Breast epithelium (tissue), 4 donors: ENCODE results near the gene GALNT2. TPM values are rescaled to one million over a fixed set of nuclear protein-coding genes. Genes with fewer than 3 reads are reported as not detected.

Experiments
- DNase-seq, 2 donors: peaks; one replicate each; pipeline ENCODE4 v3.0.0-alpha.2; 2019; ENCODE audit warnings: low spot score in 2 of 2
- H3K27ac ChIP-seq, 2 donors: fragments of 200-600 bp; sonication (generic) in 1 of 2; one replicate each; pipeline ENCODE4 v1.5.1; 2016 to 2019; ENCODE audit warnings: mild to moderate bottlenecking in 1 of 2
- H3K27me3 ChIP-seq, 2 donors: fragments of 200-600 bp; sonication (generic) in 1 of 2; one replicate each; pipeline versions ENCODE4 v1.5.1 to v1.6.0; 2017 to 2019; ENCODE audit warnings: control low read depth in 1 of 2, mild to moderate bottlenecking in 1 of 2
- H3K36me3 ChIP-seq: fragments of 200-600 bp; one replicate; pipeline ENCODE4 v1.5.1; 2019
- H3K4me1 ChIP-seq, 2 donors: fragments of 200-600 bp; sonication (generic); one replicate each; pipeline ENCODE4 v1.5.1; 2016 to 2019; ENCODE audit warnings: control low read depth in 1 of 2
- H3K4me3 ChIP-seq, 3 donors: fragments of 200-600 bp; sonication (generic); 1 replicate in 2 of 3; 2 replicates in 1 of 3; pipeline ENCODE4 v1.5.1; 2016 to 2019; ENCODE audit warnings: mild to moderate bottlenecking in 3 of 3, moderate library complexity in 2 of 3
- H3K9me3 ChIP-seq, 2 donors: fragments of 200-600 bp; sonication (generic) in 1 of 2; one replicate each; pipeline ENCODE4 v1.5.1; 2016 to 2019; ENCODE audit warnings: control low read depth in 1 of 2
- CTCF ChIP-seq, 3 donors: fragments of 450-650 bp; IDR thresholded peaks; one replicate each; pipeline ENCODE4 v1.5.1; 2016 to 2017; ENCODE audit warnings: antibody characterized with exemption in 3 of 3, mild to moderate bottlenecking in 3 of 3, moderate library complexity in 3 of 3
- POLR2A ChIP-seq: fragments of 450-650 bp; IDR thresholded peaks from one replicate; pipeline ENCODE4 v1.6.1; 2016; ENCODE audit warnings: antibody characterized with exemption, mild to moderate bottlenecking, moderate library complexity
- POLR2AphosphoS5 ChIP-seq, 3 donors: sonication (generic); formaldehyde crosslinking; IDR thresholded peaks; one replicate each; pipeline ENCODE4 v1.6.1; 2017; ENCODE audit warnings: antibody characterized with exemption in 3 of 3
- intact Hi-C: fragments of 100-400 bp; cut with DNase I; formaldehyde crosslinking; loops from one replicate; pipeline ENCODE4 v1.15.1; 2023; ENCODE audit warnings: low total_unique reads
- total RNA-seq, 3 donors: library from RNA; depleted of rRNA; stranded (reverse); fragments of >200 nt; gene quantifications; one replicate each; pipeline ENCODE4 v1.1.0, GENCODE V29; 2016

The GALNT2 gene
- total RNA-seq, 3 donors from 2014 or later, result 27.4 to 53.0 (median 42.6) TPM

- no peak overlapping the region for H3K27ac ChIP-seq
Measured at GRCh38 chr1:230150615-230151014, 83.6 kb downstream of the GALNT2 start.

GRCh38 chr1:230151924-230152468, 85.0 kb downstream of the GALNT2 start:
- TF ChIP-seq POLR2A (no peak), POLR2AphosphoS5 (IDR thresholded peaks at IDR 0.05) (no peak), CTCF (IDR thresholded peaks at IDR 0.05) (no peak)
- Histone ChIP-seq H3K4me1 (peaks cover 0 to 8% of the 10 kb centered on the region in 2 donors), H3K27me3 (no peaks in the 10 kb centered on the region), H3K9me3 (no peaks in the 10 kb centered on the region), H3K36me3 (no peaks in the 10 kb centered on the region), H3K27ac (no peak overlapping the region), H3K4me3 (no peak overlapping the region)
- DNase-seq, result no peak
- intact Hi-C loops, result no loop called here

More at GRCh38 chr1:230150615-230151014, 83.6 kb downstream of the GALNT2 start:
- Histone ChIP-seq H3K4me3 (no peak overlapping the region), H3K9me3 (no peaks in the 10 kb centered on the region), H3K4me1 (peaks cover 0 to 15% of the 10 kb centered on the region in 2 donors), H3K36me3 (no peaks in the 10 kb centered on the region), H3K27me3 (no peaks in the 10 kb centered on the region)
- TF ChIP-seq POLR2A, result no peak
- no peak for TF ChIP-seq POLR2AphosphoS5 (IDR thresholded peaks at IDR 0.05)
- no peak for TF ChIP-seq CTCF (IDR thresholded peaks at IDR 0.05)
- intact Hi-C loops, result no loop called here
- no peak for DNase-seq

GRCh38 chr1:230152999-230153398, 86.0 kb downstream of the GALNT2 start:
- Histone ChIP-seq H3K4me1 (peaks cover 0 to under 1% of the 10 kb centered on the region in 2 donors), H3K4me3 (no peak overlapping the region), H3K27ac (peak overlapping the region in 1 of 2 donors; percentile 71), H3K36me3 (no peaks in the 10 kb centered on the region), H3K27me3 (no peaks in the 10 kb centered on the region), H3K9me3 (no peaks in the 10 kb centered on the region)
- no peak for TF ChIP-seq POLR2AphosphoS5 (IDR thresholded peaks at IDR 0.05)
- intact Hi-C loops, result no loop called here
- DNase-seq, result no peak

GRCh38 chr1:230153641-230154296, 86.7 kb downstream of the GALNT2 start:
- no peak overlapping the region for H3K4me3 ChIP-seq
- no peaks in the 10 kb centered on the region for H3K27me3 ChIP-seq
- H3K9me3 ChIP-seq, result no peaks in the 10 kb centered on the region
- no peak for DNase-seq
- intact Hi-C loops, result no loop called here
- H3K4me1 ChIP-seq, result no peaks in the 10 kb centered on the region
- H3K36me3 ChIP-seq, result no peaks in the 10 kb centered on the region
- H3K27ac ChIP-seq, result peak overlapping the region in 1 of 2 donors; percentile 71
- TF ChIP-seq POLR2A (no peak), POLR2AphosphoS5 (IDR thresholded peaks at IDR 0.05) (peak in 1 of 3 donors; percentile 54)

- no peaks in the 10 kb centered on the region for H3K36me3 ChIP-seq
- intact Hi-C loops, result no loop called here
- no peaks in the 10 kb centered on the region for H3K9me3 ChIP-seq
- TF ChIP-seq POLR2AphosphoS5 (IDR thresholded peaks at IDR 0.05) (no peak), POLR2A (no peak), CTCF (IDR thresholded peaks at IDR 0.05) (no peak)
- H3K27me3 ChIP-seq, result no peaks in the 10 kb centered on the region
- H3K4me1 ChIP-seq, result no peaks in the 10 kb centered on the region
- H3K27ac ChIP-seq, result no peak overlapping the region
- no peak overlapping the region for H3K4me3 ChIP-seq
- DNase-seq, result no peak
Measured at GRCh38 chr1:230155021-230155420, 88.0 kb downstream of the GALNT2 start.

- Histone ChIP-seq H3K4me1 (no peaks in the 10 kb centered on the region), H3K36me3 (no peaks in the 10 kb centered on the region), H3K4me3 (no peak overlapping the region), H3K27ac (no peak overlapping the region), H3K9me3 (no peaks in the 10 kb centered on the region), H3K27me3 (no peaks in the 10 kb centered on the region)
- TF ChIP-seq POLR2A (no peak), CTCF (IDR thresholded peaks at IDR 0.05) (no peak), POLR2AphosphoS5 (IDR thresholded peaks at IDR 0.05) (no peak)
- no peak for DNase-seq
- intact Hi-C loops, result no loop called here
Measured at GRCh38 chr1:230156068-230156467, 89.0 kb downstream of the GALNT2 start.
